ENCODE measurements around the gene MYO16. TPM values are rescaled to one million over a fixed set of nuclear protein-coding genes. Genes with fewer than 3 reads are reported as not detected.

Gene MYO16
- total and polyA plus RNA-seq, 7 donors, result 0.01 to 0.46 (median 0.30) TPM

DNA sequence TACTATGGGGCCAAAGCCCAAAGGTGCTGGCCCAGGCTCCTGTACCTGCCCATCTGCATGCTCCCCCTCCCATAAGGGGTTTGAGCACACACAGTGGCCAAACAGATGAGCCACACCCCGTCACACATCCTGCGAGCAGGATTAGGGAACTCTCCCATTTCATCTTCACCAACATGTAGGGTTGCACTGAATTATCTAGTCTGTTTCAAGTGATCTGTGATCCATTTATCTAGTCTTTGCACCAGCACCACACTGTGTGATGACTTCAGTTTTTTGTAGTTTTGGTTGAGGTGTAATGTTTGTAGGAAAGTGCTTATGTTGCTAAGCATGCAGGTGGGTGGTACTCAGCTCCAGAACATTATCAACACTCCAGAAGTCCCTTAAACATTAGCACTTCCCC lies 249.3 kb downstream of the MYO16 start:
- Histone ChIP-seq H3K36me3 (ENCODE audit: insufficient read depth in 1 of 2, low read depth in 1 of 2) (no peaks in the 10 kb centered on the region), H3K4me3 (no peak overlapping the region), H3K27me3 (ENCODE audit: insufficient read depth in 3 of 3, low read length in 2 of 3) (no peaks in the 10 kb centered on the region), H3K9me3 (no peaks in the 10 kb centered on the region), H3K27ac (no peak overlapping the region), H3K4me1 (no peaks in the 10 kb centered on the region)
- WGBS, 3 donors, result 86 to 92% (median 91%) methylated on average over 2 of the region's 2 CpGs
- no peak for ATAC-seq
- intact Hi-C loops (cut with DNase I), result no loop called here
- TF ChIP-seq, protein P1, sequence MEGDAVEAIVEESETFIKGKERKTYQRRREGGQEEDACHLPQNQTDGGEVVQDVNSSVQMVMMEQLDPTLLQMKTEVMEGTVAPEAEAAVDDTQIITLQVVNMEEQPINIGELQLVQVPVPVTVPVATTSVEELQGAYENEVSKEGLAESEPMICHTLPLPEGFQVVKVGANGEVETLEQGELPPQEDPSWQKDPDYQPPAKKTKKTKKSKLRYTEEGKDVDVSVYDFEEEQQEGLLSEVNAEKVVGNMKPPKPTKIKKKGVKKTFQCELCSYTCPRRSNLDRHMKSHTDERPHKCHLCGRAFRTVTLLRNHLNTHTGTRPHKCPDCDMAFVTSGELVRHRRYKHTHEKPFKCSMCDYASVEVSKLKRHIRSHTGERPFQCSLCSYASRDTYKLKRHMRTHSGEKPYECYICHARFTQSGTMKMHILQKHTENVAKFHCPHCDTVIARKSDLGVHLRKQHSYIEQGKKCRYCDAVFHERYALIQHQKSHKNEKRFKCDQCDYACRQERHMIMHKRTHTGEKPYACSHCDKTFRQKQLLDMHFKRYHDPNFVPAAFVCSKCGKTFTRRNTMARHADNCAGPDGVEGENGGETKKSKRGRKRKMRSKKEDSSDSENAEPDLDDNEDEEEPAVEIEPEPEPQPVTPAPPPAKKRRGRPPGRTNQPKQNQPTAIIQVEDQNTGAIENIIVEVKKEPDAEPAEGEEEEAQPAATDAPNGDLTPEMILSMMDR (IDR thresholded peaks at IDR 0.05), result no peak
- DNase-seq, result no peak

DNA sequence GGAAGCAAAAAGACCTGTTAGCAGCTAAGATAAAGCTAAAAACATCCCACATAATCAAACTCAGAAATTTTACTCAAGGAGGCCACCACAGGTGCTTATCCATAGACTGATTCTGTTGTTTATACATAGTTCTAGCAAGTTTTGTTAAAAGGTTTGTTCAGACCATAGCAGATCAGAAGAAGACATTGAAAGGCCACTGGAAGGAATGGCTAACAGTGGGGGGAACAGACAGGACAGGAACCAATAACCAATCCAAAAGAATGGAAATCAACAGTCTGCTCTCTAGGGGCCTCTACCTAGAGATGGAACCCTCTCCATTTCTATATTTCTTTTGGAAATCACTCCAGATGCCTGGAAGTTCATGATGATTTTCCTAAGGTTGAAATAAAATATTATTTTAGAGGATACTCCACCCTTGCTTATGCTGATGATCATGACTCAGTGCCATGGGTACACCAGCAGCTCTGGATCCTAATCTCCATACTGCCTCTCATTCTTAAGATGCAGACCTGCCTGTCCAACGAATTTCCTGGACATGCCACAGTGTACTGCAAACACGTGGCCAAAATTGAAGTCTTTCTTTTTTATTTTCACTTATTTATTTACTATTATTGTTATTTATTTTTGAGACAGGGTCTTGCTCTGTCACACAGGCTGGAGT lies 260.0 kb downstream of the MYO16 start:
- WGBS, 3 donors, result 73 to 91% (median 74%) methylated on average over 2 of the region's 2 CpGs
- TF ChIP-seq, protein P1 (IDR thresholded peaks at IDR 0.05), result no peak
- peaks cover 0 to 3% (median 0%) of the 10 kb centered on the region in 3 donors for H3K27me3 ChIP-seq (ENCODE audit: insufficient read depth in 3 of 3, low read length in 2 of 3)
- no peak overlapping the region for H3K27ac ChIP-seq
- H3K4me3 ChIP-seq, result no peak overlapping the region
- H3K4me1 ChIP-seq, result no peaks in the 10 kb centered on the region
- H3K9me3 ChIP-seq, result no peaks in the 10 kb centered on the region
- H3K36me3 ChIP-seq (ENCODE audit: insufficient read depth in 1 of 2, low read depth in 1 of 2), result no peaks in the 10 kb centered on the region
- ATAC-seq (no peak), DNase-seq (no peak)
- intact Hi-C loops (cut with DNase I), result no loop called here

DNA sequence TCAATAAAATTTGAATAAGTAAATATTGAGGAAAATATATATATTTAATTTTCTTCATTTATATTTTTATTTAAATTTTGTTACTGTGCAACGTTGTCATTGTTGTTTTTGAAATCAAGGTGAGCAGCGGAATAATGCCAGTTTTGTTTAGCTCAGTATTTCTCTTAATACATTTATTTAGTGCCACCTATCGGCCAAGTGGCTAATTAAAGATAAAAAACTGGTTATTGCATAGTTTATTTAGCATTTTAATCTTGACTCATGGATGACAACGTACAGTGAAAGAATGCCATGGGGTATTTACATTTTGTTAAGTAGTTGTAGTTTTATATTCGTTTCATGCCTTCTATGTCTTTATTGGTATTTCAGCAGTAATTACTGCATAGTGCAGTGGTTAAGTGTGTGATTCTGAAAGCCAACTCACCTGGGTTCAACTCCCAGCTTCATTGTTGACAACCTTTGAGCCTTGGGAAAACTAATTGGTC lies 265.9 kb downstream of the MYO16 start:
- Histone ChIP-seq H3K36me3 (ENCODE audit: insufficient read depth in 1 of 2, low read depth in 1 of 2) (no peaks in the 10 kb centered on the region), H3K27ac (no peak overlapping the region), H3K4me1 (no peaks in the 10 kb centered on the region), H3K27me3 (ENCODE audit: insufficient read depth in 3 of 3, low read length in 2 of 3) (no peaks in the 10 kb centered on the region), H3K4me3 (no peak overlapping the region), H3K9me3 (no peaks in the 10 kb centered on the region)
- TF ChIP-seq, protein P1 (IDR thresholded peaks at IDR 0.05), result peak; percentile 57
- DNase-seq, result no peak
- intact Hi-C loops (cut with DNase I), result loop anchor here in 1 of 2 donors (5.0 kb wide), 2 partner anchors 288 to 563 kb away; no protein-coding TSS in a partner anchor
- no peak for ATAC-seq
- 7 to 10% (median 8%) methylated on average over 5 of the region's 5 CpGs for WGBS, 3 donors

DNA sequence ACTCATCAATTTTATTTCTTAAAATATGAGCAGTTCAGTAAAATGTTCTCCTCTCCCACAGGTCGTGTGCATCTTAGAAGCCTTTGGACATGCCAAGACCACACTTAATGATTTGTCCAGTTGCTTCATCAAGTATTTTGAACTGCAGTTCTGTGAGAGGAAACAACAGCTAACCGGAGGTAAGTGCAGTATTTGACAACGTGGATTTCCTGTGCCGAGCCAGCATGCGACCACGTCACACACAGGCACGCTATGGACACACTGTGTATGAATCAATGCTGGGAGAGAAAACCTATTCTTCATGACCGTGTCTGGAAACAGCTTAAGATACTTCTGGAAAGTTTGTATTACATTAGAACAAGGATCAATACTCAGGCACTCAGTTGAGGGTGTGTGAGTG lies 268.5 kb downstream of the MYO16 start:
- Histone ChIP-seq H3K27me3 (ENCODE audit: insufficient read depth in 3 of 3, low read length in 2 of 3) (no peaks in the 10 kb centered on the region), H3K4me1 (no peaks in the 10 kb centered on the region), H3K9me3 (no peaks in the 10 kb centered on the region), H3K27ac (no peak overlapping the region), H3K4me3 (no peak overlapping the region), H3K36me3 (ENCODE audit: insufficient read depth in 1 of 2, low read depth in 1 of 2) (no peaks in the 10 kb centered on the region)
- TF ChIP-seq, protein P1 (IDR thresholded peaks at IDR 0.05), result no peak
- intact Hi-C loops (cut with DNase I), result loop anchor here in 1 of 2 donors (5.0 kb wide), 2 partner anchors 291 to 566 kb away; no protein-coding TSS in a partner anchor
- 56 to 70% (median 63%) methylated on average over 8 of the region's 8 CpGs for WGBS, 3 donors
- DNase-seq, result no peak
- no peak for ATAC-seq

All from psoas muscle (tissue), 8 donors.